ENCODE measurements around the gene ATRNL1.

The ATRNL1 gene

GRCh38 chr10:115436999-115437398, 343.8 kb downstream of the ATRNL1 start:
- no peaks in the 10 kb centered on the region for H3F3A ChIP-seq (ENCODE audit: insufficient read depth, low read length)
- H3K4me1 ChIP-seq (ENCODE audit: low read length): no peaks in the 10 kb centered on the region
- no peaks in the 10 kb centered on the region for H3K9me3 ChIP-seq (replicated peaks; ENCODE audit: insufficient read depth, low read length)
- DNase-seq: no peak
- TF ChIP-seq EZH2phosphoT487 (IDR thresholded peaks at IDR 0.05; ENCODE audit: low read length) (no peak), CTCF (IDR thresholded peaks at IDR 0.05; ENCODE audit: low read length) (no peak), EZH2 (optimal IDR thresholded peaks at IDR 0.05; ENCODE audit: low read depth, low read length) (no peak)
- no peaks in the 10 kb centered on the region for H3K79me2 ChIP-seq (ENCODE audit: low read length)
- no peak overlapping the region for H3K4me2 ChIP-seq (ENCODE audit: low read depth, low read length)
- H3K9me2 ChIP-seq (replicated peaks; ENCODE audit: insufficient read depth, low read length): no peaks in the 10 kb centered on the region
- no peak overlapping the region for H3K27ac ChIP-seq (ENCODE audit: low read length)
- H4K20me1 ChIP-seq (ENCODE audit: insufficient read depth, low read length): no peaks in the 10 kb centered on the region
- H3K27me3 ChIP-seq (replicated peaks; ENCODE audit: insufficient read depth, low read length): no peaks in the 10 kb centered on the region
- H3K4me3 ChIP-seq (ENCODE audit: low read length): no peak overlapping the region
- no peak overlapping the region for H3K9ac ChIP-seq (ENCODE audit: low read length)
- H2AFZ ChIP-seq (ENCODE audit: low read length): no peak overlapping the region
- no peaks in the 10 kb centered on the region for H3K36me3 ChIP-seq (replicated peaks; ENCODE audit: insufficient read depth, low read length)

- TF ChIP-seq CTCF (IDR thresholded peaks at IDR 0.05; ENCODE audit: low read length) (peak; percentile 24), EZH2phosphoT487 (IDR thresholded peaks at IDR 0.05; ENCODE audit: low read length) (no peak), EZH2 (optimal IDR thresholded peaks at IDR 0.05; ENCODE audit: low read depth, low read length) (no peak)
- H3K9ac ChIP-seq (ENCODE audit: low read length): no peak overlapping the region
Measured at GRCh38 chr10:115441907-115442545, 348.9 kb downstream of the ATRNL1 start.

GRCh38 chr10:115456812-115457211, 363.6 kb downstream of the ATRNL1 start:
- DNase-seq: no peak
- H3K27ac ChIP-seq (ENCODE audit: low read length): no peak overlapping the region
- no peaks in the 10 kb centered on the region for H4K20me1 ChIP-seq (ENCODE audit: insufficient read depth, low read length)
- no peak overlapping the region for H3K9ac ChIP-seq (ENCODE audit: low read length)
- no peak overlapping the region for H2AFZ ChIP-seq (ENCODE audit: low read length)
- TF ChIP-seq EZH2 (optimal IDR thresholded peaks at IDR 0.05; ENCODE audit: low read depth, low read length) (no peak), EZH2phosphoT487 (IDR thresholded peaks at IDR 0.05; ENCODE audit: low read length) (no peak), CTCF (IDR thresholded peaks at IDR 0.05; ENCODE audit: low read length) (no peak)
- no peaks in the 10 kb centered on the region for H3K36me3 ChIP-seq (replicated peaks; ENCODE audit: insufficient read depth, low read length)
- no peaks in the 10 kb centered on the region for H3K9me3 ChIP-seq (replicated peaks; ENCODE audit: insufficient read depth, low read length)
- H3K4me3 ChIP-seq (ENCODE audit: low read length): no peak overlapping the region
- no peak overlapping the region for H3K4me2 ChIP-seq (ENCODE audit: low read depth, low read length)
- no peaks in the 10 kb centered on the region for H3K9me2 ChIP-seq (replicated peaks; ENCODE audit: insufficient read depth, low read length)
- no peaks in the 10 kb centered on the region for H3K79me2 ChIP-seq (ENCODE audit: low read length)
- no peaks in the 10 kb centered on the region for H3K4me1 ChIP-seq (ENCODE audit: low read length)
- no peaks in the 10 kb centered on the region for H3K27me3 ChIP-seq (replicated peaks; ENCODE audit: insufficient read depth, low read length)
- H3F3A ChIP-seq (ENCODE audit: insufficient read depth, low read length): no peaks in the 10 kb centered on the region

More at GRCh38 chr10:115441907-115442545, 348.9 kb downstream of the ATRNL1 start:
- no peaks in the 10 kb centered on the region for H3K79me2 ChIP-seq (ENCODE audit: low read length)
- no peak overlapping the region for H3K4me2 ChIP-seq (ENCODE audit: low read depth, low read length)
- H3K9me2 ChIP-seq (replicated peaks; ENCODE audit: insufficient read depth, low read length): no peaks in the 10 kb centered on the region
- no peak overlapping the region for H3K4me3 ChIP-seq (ENCODE audit: low read length)
- no peaks in the 10 kb centered on the region for H4K20me1 ChIP-seq (ENCODE audit: insufficient read depth, low read length)
- H3K27ac ChIP-seq (ENCODE audit: low read length): no peak overlapping the region
- no peaks in the 10 kb centered on the region for H3F3A ChIP-seq (ENCODE audit: insufficient read depth, low read length)
- H3K4me1 ChIP-seq (ENCODE audit: low read length): no peaks in the 10 kb centered on the region
- no peaks in the 10 kb centered on the region for H3K27me3 ChIP-seq (replicated peaks; ENCODE audit: insufficient read depth, low read length)
- DNase-seq: no peak
- H3K9me3 ChIP-seq (replicated peaks; ENCODE audit: insufficient read depth, low read length): no peaks in the 10 kb centered on the region
- H2AFZ ChIP-seq (ENCODE audit: low read length): no peak overlapping the region
- no peaks in the 10 kb centered on the region for H3K36me3 ChIP-seq (replicated peaks; ENCODE audit: insufficient read depth, low read length)

All from MM.1S (cell line).